GM12878 (cell line): ENCODE results near the gene STRBP. TPM values are rescaled to one million over a fixed set of nuclear protein-coding genes. Genes with fewer than 3 reads are reported as not detected.

Experiments used
- ATF3 ChIP-seq: IDR thresholded peaks from 2 replicates; pipeline ENCODE4 v1.6.1; 2011; ENCODE audit warnings: low read depth, mild to moderate bottlenecking, low read length, moderate library complexity, borderline replicate concordance; ENCODE audit errors: extremely low read depth
- BCL3 ChIP-seq: IDR thresholded peaks from 2 replicates; pipeline ENCODE4 v1.6.1; 2011; ENCODE audit warnings: borderline replicate concordance, low read depth, mild to moderate bottlenecking, moderate library complexity, low read length; ENCODE audit not compliant: insufficient read depth, poor library complexity, severe bottlenecking
- CEBPB ChIP-seq, 2 experiments: fragments of 150-350 bp in 1 of 2; IDR thresholded peaks; 2 replicates each; pipeline ENCODE4 v1.6.1; 2012 to 2014; ENCODE audit warnings: low read depth in 2 of 2, low read length in 2 of 2, borderline replicate concordance in 1 of 2, inconsistent platforms in 1 of 2
- HCFC1 ChIP-seq: fragments of 150-350 bp; IDR thresholded peaks from 2 replicates; pipeline ENCODE4 v1.6.1; 2014; ENCODE audit warnings: low read length
- RUNX3 ChIP-seq: IDR thresholded peaks from 2 replicates; pipeline ENCODE4 v1.6.1; 2012; ENCODE audit warnings: low read length, inconsistent platforms
- TCF12 ChIP-seq: IDR thresholded peaks from 2 replicates; pipeline ENCODE4 v1.6.1; 2011; ENCODE audit warnings: low read depth, mild to moderate bottlenecking, low read length
- YY1 ChIP-seq: IDR thresholded peaks from 2 replicates; pipeline ENCODE4 v1.6.1; 2011; ENCODE audit warnings: low read depth, mild to moderate bottlenecking, low read length
- polyA plus RNA-seq, 11 experiments: library from polyadenylated mRNA; depleted of rRNA in 4 of 11; unstranded in 6 of 11; stranded (reverse) in 5 of 11; fragments of >200 nt; fragmentation: Nextera tagmentation in 4 of 11; fragmentation: Illumina TruSeq in 1 of 11; extraction: Ambion mirVana in 4 of 11; extraction: Trizol in 1 of 11; gene quantifications; 1 replicate in 1 of 11; 2 replicates in 10 of 11; pipeline versions ENCODE4 v1.2.1 to v1.2.3, GENCODE V29; 2011 to 2016; ENCODE audit warnings: inconsistent platforms in 2 of 11, missing spikeins in 2 of 11, low read depth in 1 of 11
- total RNA-seq, 4 experiments: library from RNA; depleted of rRNA in 3 of 4; stranded (reverse); fragments of >200 nt in 3 of 4; fragmentation: Illumina TruSeq in 1 of 4; extraction: Trizol in 1 of 4; gene quantifications; 2 replicates each; pipeline versions ENCODE4 v1.2.1 to v1.2.3, GENCODE V29; 2013 to 2021
- TF ChIP-seq, protein P1 (sequence below): IDR thresholded peaks from 2 replicates; pipeline ENCODE4 v1.6.1; 2012; ENCODE audit warnings: improper control_type of control experiment, low read depth, low read length; ENCODE audit not compliant: insufficient replicate concordance
- TF ChIP-seq, protein P2 (sequence below): IDR thresholded peaks from 2 replicates; pipeline ENCODE4 v1.6.1; 2012; ENCODE audit warnings: low read depth, low read length, improper control_type of control experiment
- TF ChIP-seq, protein P3 (sequence below): fragments of 450-650 bp; IDR thresholded peaks from 2 replicates; pipeline ENCODE4 v1.6.1; 2017; ENCODE audit warnings: borderline replicate concordance

The STRBP gene
- total and polyA plus RNA-seq, 10 of the 15 experiments (the other 5 are each of a cell fraction or from before 2014, with no cell fraction given): 31.0 to 96.8 (median 71.4) TPM

DNA sequence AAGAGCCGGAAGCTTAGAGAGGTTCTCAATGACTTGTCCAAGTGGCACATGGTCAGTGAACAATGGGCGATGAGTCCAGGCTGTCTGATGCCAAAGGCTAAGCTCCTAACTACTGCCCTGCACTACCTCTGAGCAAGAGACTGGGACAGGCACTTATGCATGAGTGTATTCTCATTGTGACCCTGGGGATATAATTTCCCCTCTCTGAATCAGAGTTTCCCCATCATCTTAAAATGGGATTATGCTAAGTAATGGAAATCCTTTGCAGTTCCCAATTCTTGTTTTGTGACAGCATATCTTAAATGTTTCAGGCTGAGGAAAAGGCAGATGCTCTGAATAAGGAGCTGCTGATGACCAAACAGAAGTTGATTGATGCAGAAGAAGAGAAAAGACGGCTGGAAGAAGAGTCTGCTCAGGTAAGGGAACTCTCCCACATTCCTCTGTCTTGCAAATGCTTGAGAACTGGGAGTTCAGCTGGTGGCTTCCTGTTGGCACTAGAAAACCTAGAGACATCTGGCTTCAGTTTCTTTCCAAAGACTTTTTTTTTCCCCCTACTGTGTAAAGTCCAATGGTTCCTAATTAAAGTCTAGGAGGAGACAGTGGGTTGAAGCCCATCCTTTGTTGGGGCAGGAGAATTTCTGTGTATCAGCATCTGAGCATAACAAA, 170.8 kb downstream of the STRBP start (continued):
- TF ChIP-seq, protein P1, sequence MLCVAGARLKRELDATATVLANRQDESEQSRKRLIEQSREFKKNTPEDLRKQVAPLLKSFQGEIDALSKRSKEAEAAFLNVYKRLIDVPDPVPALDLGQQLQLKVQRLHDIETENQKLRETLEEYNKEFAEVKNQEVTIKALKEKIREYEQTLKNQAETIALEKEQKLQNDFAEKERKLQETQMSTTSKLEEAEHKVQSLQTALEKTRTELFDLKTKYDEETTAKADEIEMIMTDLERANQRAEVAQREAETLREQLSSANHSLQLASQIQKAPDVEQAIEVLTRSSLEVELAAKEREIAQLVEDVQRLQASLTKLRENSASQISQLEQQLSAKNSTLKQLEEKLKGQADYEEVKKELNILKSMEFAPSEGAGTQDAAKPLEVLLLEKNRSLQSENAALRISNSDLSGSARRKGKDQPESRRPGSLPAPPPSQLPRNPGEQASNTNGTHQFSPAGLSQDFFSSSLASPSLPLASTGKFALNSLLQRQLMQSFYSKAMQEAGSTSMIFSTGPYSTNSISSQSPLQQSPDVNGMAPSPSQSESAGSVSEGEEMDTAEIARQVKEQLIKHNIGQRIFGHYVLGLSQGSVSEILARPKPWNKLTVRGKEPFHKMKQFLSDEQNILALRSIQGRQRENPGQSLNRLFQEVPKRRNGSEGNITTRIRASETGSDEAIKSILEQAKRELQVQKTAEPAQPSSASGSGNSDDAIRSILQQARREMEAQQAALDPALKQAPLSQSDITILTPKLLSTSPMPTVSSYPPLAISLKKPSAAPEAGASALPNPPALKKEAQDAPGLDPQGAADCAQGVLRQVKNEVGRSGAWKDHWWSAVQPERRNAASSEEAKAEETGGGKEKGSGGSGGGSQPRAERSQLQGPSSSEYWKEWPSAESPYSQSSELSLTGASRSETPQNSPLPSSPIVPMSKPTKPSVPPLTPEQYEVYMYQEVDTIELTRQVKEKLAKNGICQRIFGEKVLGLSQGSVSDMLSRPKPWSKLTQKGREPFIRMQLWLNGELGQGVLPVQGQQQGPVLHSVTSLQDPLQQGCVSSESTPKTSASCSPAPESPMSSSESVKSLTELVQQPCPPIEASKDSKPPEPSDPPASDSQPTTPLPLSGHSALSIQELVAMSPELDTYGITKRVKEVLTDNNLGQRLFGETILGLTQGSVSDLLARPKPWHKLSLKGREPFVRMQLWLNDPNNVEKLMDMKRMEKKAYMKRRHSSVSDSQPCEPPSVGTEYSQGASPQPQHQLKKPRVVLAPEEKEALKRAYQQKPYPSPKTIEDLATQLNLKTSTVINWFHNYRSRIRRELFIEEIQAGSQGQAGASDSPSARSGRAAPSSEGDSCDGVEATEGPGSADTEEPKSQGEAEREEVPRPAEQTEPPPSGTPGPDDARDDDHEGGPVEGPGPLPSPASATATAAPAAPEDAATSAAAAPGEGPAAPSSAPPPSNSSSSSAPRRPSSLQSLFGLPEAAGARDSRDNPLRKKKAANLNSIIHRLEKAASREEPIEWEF: no peak
- TF ChIP-seq BCL3 (no peak), HCFC1 (no peak), YY1 (no peak), ATF3 (no peak), RUNX3 (no peak), TCF12 (no peak), CEBPB (IDR thresholded peaks at IDR 0.05; ENCODE audit: borderline replicate concordance in 1 of 2, low read depth in 2 of 2, low read length in 2 of 2) (no peak)
- TF ChIP-seq, protein P2, sequence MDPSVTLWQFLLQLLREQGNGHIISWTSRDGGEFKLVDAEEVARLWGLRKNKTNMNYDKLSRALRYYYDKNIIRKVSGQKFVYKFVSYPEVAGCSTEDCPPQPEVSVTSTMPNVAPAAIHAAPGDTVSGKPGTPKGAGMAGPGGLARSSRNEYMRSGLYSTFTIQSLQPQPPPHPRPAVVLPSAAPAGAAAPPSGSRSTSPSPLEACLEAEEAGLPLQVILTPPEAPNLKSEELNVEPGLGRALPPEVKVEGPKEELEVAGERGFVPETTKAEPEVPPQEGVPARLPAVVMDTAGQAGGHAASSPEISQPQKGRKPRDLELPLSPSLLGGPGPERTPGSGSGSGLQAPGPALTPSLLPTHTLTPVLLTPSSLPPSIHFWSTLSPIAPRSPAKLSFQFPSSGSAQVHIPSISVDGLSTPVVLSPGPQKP: no peak
- TF ChIP-seq, protein P3, sequence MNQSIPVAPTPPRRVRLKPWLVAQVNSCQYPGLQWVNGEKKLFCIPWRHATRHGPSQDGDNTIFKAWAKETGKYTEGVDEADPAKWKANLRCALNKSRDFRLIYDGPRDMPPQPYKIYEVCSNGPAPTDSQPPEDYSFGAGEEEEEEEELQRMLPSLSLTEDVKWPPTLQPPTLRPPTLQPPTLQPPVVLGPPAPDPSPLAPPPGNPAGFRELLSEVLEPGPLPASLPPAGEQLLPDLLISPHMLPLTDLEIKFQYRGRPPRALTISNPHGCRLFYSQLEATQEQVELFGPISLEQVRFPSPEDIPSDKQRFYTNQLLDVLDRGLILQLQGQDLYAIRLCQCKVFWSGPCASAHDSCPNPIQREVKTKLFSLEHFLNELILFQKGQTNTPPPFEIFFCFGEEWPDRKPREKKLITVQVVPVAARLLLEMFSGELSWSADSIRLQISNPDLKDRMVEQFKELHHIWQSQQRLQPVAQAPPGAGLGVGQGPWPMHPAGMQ: no peak
